ENCODE results near the gene IDH2. TPM values are rescaled to one million over a fixed set of nuclear protein-coding genes. Genes with fewer than 3 reads are reported as not detected.

Gene IDH2
- polyA plus RNA-seq, 2 donors = 63.5 to 98.5 TPM

DNA sequence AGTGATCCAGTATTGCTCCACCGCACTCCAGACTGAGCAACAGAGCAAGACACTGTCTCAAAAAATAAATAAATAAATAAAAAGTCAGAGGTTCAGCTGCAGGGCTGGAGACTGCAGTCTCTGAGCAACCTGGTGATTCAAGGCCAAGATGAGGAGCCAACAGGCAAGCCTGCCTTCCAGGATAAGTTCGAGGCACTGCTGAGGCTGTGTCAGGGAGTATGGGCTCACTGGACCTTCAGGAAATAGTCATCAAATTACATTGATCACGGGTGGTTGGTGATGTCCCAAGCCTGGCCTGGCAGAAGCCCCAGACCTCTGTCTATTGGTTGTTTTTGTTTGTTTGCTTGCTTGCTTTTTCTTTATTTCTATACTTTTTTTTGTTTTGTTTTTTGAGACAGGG lies 41.5 kb downstream of the IDH2 start:
- no peak overlapping the region for H3K4me3 ChIP-seq (ENCODE audit: low read depth in 1 of 2, low read length in 2 of 2)
- no peaks in the 10 kb centered on the region for H3K9me3 ChIP-seq (ENCODE audit: control insufficient read depth in 2 of 2, insufficient read depth in 1 of 2, low read depth in 1 of 2, low read length in 1 of 2)
- H3K36me3 ChIP-seq (ENCODE audit: control insufficient read depth in 2 of 2, insufficient read depth in 2 of 2, low read length in 1 of 2) = no peaks in the 10 kb centered on the region
- WGBS, 2 donors = 68 to 79% methylated on average over 3 of the region's 3 CpGs
- H3K27ac ChIP-seq (ENCODE audit: low read depth in 2 of 2, low read length in 1 of 2) = peak overlapping the region; percentile 27 to 95
- H3K4me1 ChIP-seq (ENCODE audit: control insufficient read depth in 2 of 2, insufficient read depth in 2 of 2, low read length in 1 of 2) = peaks cover 13 to 38% of the 10 kb centered on the region in 2 donors
- H3K27me3 ChIP-seq (ENCODE audit: control insufficient read depth in 1 of 2, insufficient read depth in 2 of 2, low read length in 2 of 2) = no peaks in the 10 kb centered on the region

DNA sequence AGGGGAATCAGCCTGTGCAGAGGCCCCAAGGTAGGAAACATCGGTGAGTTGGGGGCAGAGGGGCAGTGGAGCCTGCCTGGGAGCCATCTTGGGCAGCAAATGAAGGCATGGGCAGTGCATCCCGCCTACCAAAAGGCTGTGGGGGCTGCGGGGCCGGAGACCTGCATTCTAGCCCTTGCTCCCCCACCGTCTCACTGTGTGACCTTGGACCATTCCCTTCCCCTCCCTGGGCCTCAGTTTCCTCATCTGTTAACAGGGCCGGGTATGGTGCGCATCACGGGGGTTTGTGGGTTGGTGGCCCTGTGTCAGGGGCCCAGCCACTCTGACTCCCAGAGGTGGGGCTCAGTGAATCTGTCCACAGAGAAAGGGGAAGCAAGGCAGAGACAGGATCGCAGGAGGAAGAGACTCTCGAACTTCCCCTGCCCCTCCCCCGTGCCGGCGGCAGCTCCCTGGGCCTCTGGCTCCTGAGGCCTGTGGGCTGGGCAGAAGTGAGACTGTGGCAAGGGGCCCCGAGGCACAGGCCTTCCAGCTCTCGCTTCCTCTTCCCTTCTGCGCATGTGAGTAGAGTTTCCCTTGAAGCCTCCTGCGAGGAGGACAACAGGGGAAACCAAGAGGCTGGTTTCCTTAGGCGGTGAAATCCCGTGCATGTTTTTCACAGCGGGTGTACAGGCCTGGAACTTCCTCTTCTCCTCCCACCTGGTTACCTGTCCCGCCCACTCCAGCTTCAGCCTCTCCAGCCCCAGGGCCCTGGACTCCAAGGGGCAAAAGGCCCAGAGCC lies 42.9 kb downstream of the IDH2 start:
- Histone ChIP-seq H3K4me1 (ENCODE audit: control insufficient read depth in 2 of 2, insufficient read depth in 2 of 2, low read length in 1 of 2) (peaks cover 11 to 34% of the 10 kb centered on the region in 2 donors), H3K27ac (ENCODE audit: low read depth in 2 of 2, low read length in 1 of 2) (peak overlapping the region; percentile 53 to 74), H3K9me3 (ENCODE audit: control insufficient read depth in 2 of 2, insufficient read depth in 1 of 2, low read depth in 1 of 2, low read length in 1 of 2) (no peaks in the 10 kb centered on the region), H3K4me3 (ENCODE audit: low read depth in 1 of 2, low read length in 2 of 2) (no peak overlapping the region), H3K36me3 (ENCODE audit: control insufficient read depth in 2 of 2, insufficient read depth in 2 of 2, low read length in 1 of 2) (peaks cover 0 to 2% of the 10 kb centered on the region in 2 donors), H3K27me3 (ENCODE audit: control insufficient read depth in 1 of 2, insufficient read depth in 2 of 2, low read length in 2 of 2) (no peaks in the 10 kb centered on the region)
- WGBS, 2 donors = 51 to 66% methylated on average over 21 of the region's 21 CpGs

- Histone ChIP-seq H3K27me3 (ENCODE audit: control insufficient read depth in 1 of 2, insufficient read depth in 2 of 2, low read length in 2 of 2) (no peaks in the 10 kb centered on the region), H3K4me1 (ENCODE audit: control insufficient read depth in 2 of 2, insufficient read depth in 2 of 2, low read length in 1 of 2) (peaks cover 11 to 34% of the 10 kb centered on the region in 2 donors), H3K27ac (ENCODE audit: low read depth in 2 of 2, low read length in 1 of 2) (peak overlapping the region; percentile 53 to 74), H3K4me3 (ENCODE audit: low read depth in 1 of 2, low read length in 2 of 2) (no peak overlapping the region), H3K36me3 (ENCODE audit: control insufficient read depth in 2 of 2, insufficient read depth in 2 of 2, low read length in 1 of 2) (peaks cover 0 to 2% of the 10 kb centered on the region in 2 donors), H3K9me3 (ENCODE audit: control insufficient read depth in 2 of 2, insufficient read depth in 1 of 2, low read depth in 1 of 2, low read length in 1 of 2) (no peaks in the 10 kb centered on the region)
- 92 to 100% methylated on average over 5 of the region's 5 CpGs for WGBS, 2 donors
These were observed 43.5 kb downstream of the IDH2 start for GRCh38 chr15:90058775-90059174.

DNA sequence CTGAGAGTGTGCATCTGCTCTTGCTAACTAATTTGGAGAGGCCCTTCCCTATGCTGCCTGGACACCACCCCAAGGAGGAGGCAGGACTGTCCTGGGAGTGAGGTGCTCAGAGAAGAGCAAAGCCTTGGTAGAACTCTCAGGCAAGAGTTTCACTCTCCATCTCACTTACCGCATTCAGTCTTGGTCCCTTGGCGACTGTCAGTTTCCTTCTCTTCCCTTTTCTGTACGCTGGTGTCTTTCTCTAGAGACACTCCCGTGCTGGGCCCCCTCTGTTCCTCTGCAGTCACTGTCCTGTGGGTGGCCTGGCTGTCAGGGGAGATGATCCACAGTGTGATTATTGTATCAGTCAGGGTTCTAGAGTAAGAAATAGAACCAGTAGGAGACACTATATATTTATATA lies 44.0 kb downstream of the IDH2 start:
- Histone ChIP-seq H3K4me3 (ENCODE audit: low read depth in 1 of 2, low read length in 2 of 2) (no peak overlapping the region), H3K4me1 (ENCODE audit: control insufficient read depth in 2 of 2, insufficient read depth in 2 of 2, low read length in 1 of 2) (peaks cover 11 to 29% of the 10 kb centered on the region in 2 donors), H3K9me3 (ENCODE audit: control insufficient read depth in 2 of 2, insufficient read depth in 1 of 2, low read depth in 1 of 2, low read length in 1 of 2) (no peaks in the 10 kb centered on the region), H3K36me3 (ENCODE audit: control insufficient read depth in 2 of 2, insufficient read depth in 2 of 2, low read length in 1 of 2) (peaks cover 0 to 2% of the 10 kb centered on the region in 2 donors), H3K27ac (ENCODE audit: low read depth in 2 of 2, low read length in 1 of 2) (peak overlapping the region; percentile 7 to 81), H3K27me3 (ENCODE audit: control insufficient read depth in 1 of 2, insufficient read depth in 2 of 2, low read length in 2 of 2) (no peaks in the 10 kb centered on the region)
- 80 to 86% methylated on average over 4 of the region's 4 CpGs for WGBS, 2 donors

- H3K9me3 ChIP-seq (ENCODE audit: control insufficient read depth in 2 of 2, insufficient read depth in 1 of 2, low read depth in 1 of 2, low read length in 1 of 2) = no peaks in the 10 kb centered on the region
- 89 to 92% methylated on average over 7 of the region's 7 CpGs for WGBS, 2 donors
- H3K36me3 ChIP-seq (ENCODE audit: control insufficient read depth in 2 of 2, insufficient read depth in 2 of 2, low read length in 1 of 2) = peaks cover 0 to 2% of the 10 kb centered on the region in 2 donors
- H3K27ac ChIP-seq (ENCODE audit: low read depth in 2 of 2, low read length in 1 of 2) = peak overlapping the region in 1 of 2 donors; percentile 36
- peaks cover 0 to 11% of the 10 kb centered on the region in 2 donors for H3K4me1 ChIP-seq (ENCODE audit: control insufficient read depth in 2 of 2, insufficient read depth in 2 of 2, low read length in 1 of 2)
- no peak overlapping the region for H3K4me3 ChIP-seq (ENCODE audit: low read depth in 1 of 2, low read length in 2 of 2)
- no peaks in the 10 kb centered on the region for H3K27me3 ChIP-seq (ENCODE audit: control insufficient read depth in 1 of 2, insufficient read depth in 2 of 2, low read length in 2 of 2)
These were observed 45.7 kb downstream of the IDH2 start for GRCh38 chr15:90056529-90056928.

- H3K9me3 ChIP-seq (ENCODE audit: control insufficient read depth in 2 of 2, insufficient read depth in 1 of 2, low read depth in 1 of 2, low read length in 1 of 2) = no peaks in the 10 kb centered on the region
- H3K4me3 ChIP-seq (ENCODE audit: low read depth in 1 of 2, low read length in 2 of 2) = no peak overlapping the region
- H3K27ac ChIP-seq (ENCODE audit: low read depth in 2 of 2, low read length in 1 of 2) = peak overlapping the region in 1 of 2 donors; percentile 29
- 75 to 83% methylated on average over 7 of the region's 7 CpGs for WGBS, 2 donors
- no peaks in the 10 kb centered on the region for H3K27me3 ChIP-seq (ENCODE audit: control insufficient read depth in 1 of 2, insufficient read depth in 2 of 2, low read length in 2 of 2)
- H3K4me1 ChIP-seq (ENCODE audit: control insufficient read depth in 2 of 2, insufficient read depth in 2 of 2, low read length in 1 of 2) = peaks cover 0 to 8% of the 10 kb centered on the region in 2 donors
- peaks cover 0 to 2% of the 10 kb centered on the region in 2 donors for H3K36me3 ChIP-seq (ENCODE audit: control insufficient read depth in 2 of 2, insufficient read depth in 2 of 2, low read length in 1 of 2)
These were observed 47.1 kb downstream of the IDH2 start for GRCh38 chr15:90055182-90055581.

- Histone ChIP-seq H3K4me1 (ENCODE audit: control insufficient read depth in 2 of 2, insufficient read depth in 2 of 2, low read length in 1 of 2) (peaks cover 0 to 8% of the 10 kb centered on the region in 2 donors), H3K4me3 (ENCODE audit: low read depth in 1 of 2, low read length in 2 of 2) (no peak overlapping the region), H3K9me3 (ENCODE audit: control insufficient read depth in 2 of 2, insufficient read depth in 1 of 2, low read depth in 1 of 2, low read length in 1 of 2) (no peaks in the 10 kb centered on the region), H3K27me3 (ENCODE audit: control insufficient read depth in 1 of 2, insufficient read depth in 2 of 2, low read length in 2 of 2) (no peaks in the 10 kb centered on the region), H3K36me3 (ENCODE audit: control insufficient read depth in 2 of 2, insufficient read depth in 2 of 2, low read length in 1 of 2) (peaks cover 0 to 2% of the 10 kb centered on the region in 2 donors), H3K27ac (ENCODE audit: low read depth in 2 of 2, low read length in 1 of 2) (peak overlapping the region; percentile 9 to 61)
- WGBS, 2 donors = 46 to 71% methylated on average over 7 of the region's 7 CpGs
These were observed 47.6 kb downstream of the IDH2 start for GRCh38 chr15:90054618-90055097.

- Histone ChIP-seq H3K36me3 (ENCODE audit: control insufficient read depth in 2 of 2, insufficient read depth in 2 of 2, low read length in 1 of 2) (peaks cover 0 to 2% of the 10 kb centered on the region in 2 donors), H3K27ac (ENCODE audit: low read depth in 2 of 2, low read length in 1 of 2) (peak overlapping the region; percentile 9 to 61), H3K9me3 (ENCODE audit: control insufficient read depth in 2 of 2, insufficient read depth in 1 of 2, low read depth in 1 of 2, low read length in 1 of 2) (no peaks in the 10 kb centered on the region), H3K4me1 (ENCODE audit: control insufficient read depth in 2 of 2, insufficient read depth in 2 of 2, low read length in 1 of 2) (peaks cover 0 to under 1% of the 10 kb centered on the region in 2 donors), H3K27me3 (ENCODE audit: control insufficient read depth in 1 of 2, insufficient read depth in 2 of 2, low read length in 2 of 2) (no peaks in the 10 kb centered on the region), H3K4me3 (ENCODE audit: low read depth in 1 of 2, low read length in 2 of 2) (no peak overlapping the region)
- 84 to 88% methylated on average over 14 of the region's 14 CpGs for WGBS, 2 donors
These were observed 48.4 kb downstream of the IDH2 start for GRCh38 chr15:90053685-90054466.

DNA sequence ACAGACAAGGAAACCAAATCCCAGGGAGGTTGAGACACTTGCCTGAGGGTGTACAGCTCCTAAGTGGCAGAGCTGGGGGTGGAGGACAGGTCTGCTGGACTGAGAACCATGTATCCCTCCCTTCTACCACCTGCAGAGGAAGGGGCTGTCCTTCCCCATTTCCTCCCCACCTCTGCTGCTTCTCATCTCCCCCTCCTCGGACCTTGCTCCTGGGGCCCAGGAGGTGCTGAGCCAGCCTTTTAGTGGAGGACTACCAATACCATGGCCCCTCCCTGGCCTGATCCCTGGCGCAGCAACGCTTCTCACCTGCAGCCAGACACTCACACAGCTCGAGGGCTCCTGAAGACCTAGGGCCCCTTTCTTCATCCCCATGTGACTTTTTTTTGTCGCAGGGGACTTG lies 50.4 kb downstream of the IDH2 start:
- H3K27ac ChIP-seq (ENCODE audit: low read depth in 2 of 2, low read length in 1 of 2) = no peak overlapping the region
- no peak overlapping the region for H3K4me3 ChIP-seq (ENCODE audit: low read depth in 1 of 2, low read length in 2 of 2)
- H3K4me1 ChIP-seq (ENCODE audit: control insufficient read depth in 2 of 2, insufficient read depth in 2 of 2, low read length in 1 of 2) = peaks cover 3 to 12% of the 10 kb centered on the region in 2 donors
- 80 to 84% methylated on average over 5 of the region's 5 CpGs for WGBS, 2 donors
- H3K36me3 ChIP-seq (ENCODE audit: control insufficient read depth in 2 of 2, insufficient read depth in 2 of 2, low read length in 1 of 2) = peaks cover 0 to 2% of the 10 kb centered on the region in 2 donors
- H3K9me3 ChIP-seq (ENCODE audit: control insufficient read depth in 2 of 2, insufficient read depth in 1 of 2, low read depth in 1 of 2, low read length in 1 of 2) = no peaks in the 10 kb centered on the region
- no peaks in the 10 kb centered on the region for H3K27me3 ChIP-seq (ENCODE audit: control insufficient read depth in 1 of 2, insufficient read depth in 2 of 2, low read length in 2 of 2)
